Activated naive CD8-positive, alpha-beta T cell treated with anti-CD3 and anti-CD28 coated beads for 36 hours (primary cell): ENCODE measurements around the gene TOB1. TPM values are rescaled to one million over a fixed set of nuclear protein-coding genes. Genes with fewer than 3 reads are reported as not detected.

Experiments used
- DNase-seq: peaks from one replicate; pipeline ENCODE4 v3.0.0; 2021
- H3K27ac Mint-ChIP-seq: one replicate; pipeline ENCODE4 v1.8.0; 2022; ENCODE audit warnings: mild to moderate bottlenecking, moderate library complexity, mixed read lengths
- H3K27me3 Mint-ChIP-seq: one replicate; pipeline ENCODE4 v1.8.0; 2022; ENCODE audit warnings: mild to moderate bottlenecking, mixed read lengths
- H3K36me3 Mint-ChIP-seq: one replicate; pipeline ENCODE4 v1.8.0; 2021; ENCODE audit warnings: mild to moderate bottlenecking, mixed read lengths
- H3K4me1 Mint-ChIP-seq: one replicate; pipeline ENCODE4 v1.8.0; 2021; ENCODE audit warnings: mixed read lengths
- H3K4me3 Mint-ChIP-seq: one replicate; pipeline ENCODE4 v1.8.0; 2022; ENCODE audit warnings: mild to moderate bottlenecking, moderate library complexity, mixed read lengths
- H3K9me3 Mint-ChIP-seq: one replicate; pipeline ENCODE4 v1.8.0; 2022; ENCODE audit warnings: mixed read lengths
- total RNA-seq, 2 experiments: library from RNA; stranded (reverse); gene quantifications; one replicate each; pipeline ENCODE4 v1.2.3, GENCODE V29; 2021

Gene TOB1
- 10 to 100 TPM; 40.1 to 44.9 TPM for total RNA-seq

- H3K27ac Mint-ChIP-seq: peak within 1 kb of the TSS; percentile 97
- H3K9me3 Mint-ChIP-seq: no peaks in the 10 kb centered on the region
- peaks cover 4% of the 10 kb centered on the region for H3K27me3 Mint-ChIP-seq
- peak within 1 kb of the TSS; percentile 96 for H3K4me3 Mint-ChIP-seq
- peak; percentile 97 for DNase-seq
- peaks cover 45% of the 10 kb centered on the region for H3K4me1 Mint-ChIP-seq
- H3K36me3 Mint-ChIP-seq: peaks cover 14% of the 10 kb centered on the region
Observed at GRCh38 chr17:50866261-50866949, at the start of gene TOB1. TOB1 (minus strand) TSS chr17:50866354; CDS start chr17:50864017, 2,337 bp downstream.

- Mint-ChIP-seq H3K27ac (peak overlapping the region; percentile 48), H3K27me3 (no peaks in the 10 kb centered on the region), H3K4me1 (peaks cover 56% of the 10 kb centered on the region), H3K36me3 (no peaks in the 10 kb centered on the region), H3K9me3 (peaks cover 2% of the 10 kb centered on the region), H3K4me3 (no peak overlapping the region)
- no peak for DNase-seq
Observed at GRCh38 chr17:50914505-50915063, 48.4 kb upstream of the TOB1 start.

GRCh38 chr17:50913120-50913519, 47.0 kb upstream of the TOB1 start:
- H3K27ac Mint-ChIP-seq: no peak overlapping the region
- no peak overlapping the region for H3K4me3 Mint-ChIP-seq
- H3K4me1 Mint-ChIP-seq: peaks cover 59% of the 10 kb centered on the region
- peaks cover 2% of the 10 kb centered on the region for H3K9me3 Mint-ChIP-seq
- no peak for DNase-seq
- H3K27me3 Mint-ChIP-seq: no peaks in the 10 kb centered on the region
- H3K36me3 Mint-ChIP-seq: no peaks in the 10 kb centered on the region

GRCh38 chr17:50911890-50912289, 45.7 kb upstream of the TOB1 start:
- DNase-seq: no peak
- Mint-ChIP-seq H3K4me3 (no peak overlapping the region), H3K9me3 (peaks cover 2% of the 10 kb centered on the region), H3K36me3 (no peaks in the 10 kb centered on the region), H3K27ac (no peak overlapping the region), H3K4me1 (peaks cover 65% of the 10 kb centered on the region), H3K27me3 (no peaks in the 10 kb centered on the region)

- H3K27me3 Mint-ChIP-seq: no peaks in the 10 kb centered on the region
- no peak overlapping the region for H3K4me3 Mint-ChIP-seq
- DNase-seq: no peak
- H3K9me3 Mint-ChIP-seq: peaks cover 2% of the 10 kb centered on the region
- no peaks in the 10 kb centered on the region for H3K36me3 Mint-ChIP-seq
- H3K4me1 Mint-ChIP-seq: peaks cover 61% of the 10 kb centered on the region
- H3K27ac Mint-ChIP-seq: no peak overlapping the region
Observed at GRCh38 chr17:50911450-50911849, 45.3 kb upstream of the TOB1 start.

- H3K9me3 Mint-ChIP-seq: no peaks in the 10 kb centered on the region
- peak overlapping the region; percentile 7 for H3K4me3 Mint-ChIP-seq
- peak; percentile 45 for DNase-seq
- H3K36me3 Mint-ChIP-seq: no peaks in the 10 kb centered on the region
- H3K27me3 Mint-ChIP-seq: no peaks in the 10 kb centered on the region
- peak overlapping the region; percentile 90 for H3K27ac Mint-ChIP-seq
- peaks cover 55% of the 10 kb centered on the region for H3K4me1 Mint-ChIP-seq
Observed at GRCh38 chr17:50909765-50910605, 43.8 kb upstream of the TOB1 start.

GRCh38 chr17:50908860-50909764, 43.0 kb upstream of the TOB1 start:
- Mint-ChIP-seq H3K9me3 (no peaks in the 10 kb centered on the region), H3K4me3 (no peak overlapping the region), H3K36me3 (no peaks in the 10 kb centered on the region), H3K27ac (peak overlapping the region; percentile 90), H3K27me3 (no peaks in the 10 kb centered on the region), H3K4me1 (peaks cover 48% of the 10 kb centered on the region)
- DNase-seq: peak; percentile 57

GRCh38 chr17:50908140-50908859, 42.1 kb upstream of the TOB1 start:
- H3K36me3 Mint-ChIP-seq: no peaks in the 10 kb centered on the region
- H3K27ac Mint-ChIP-seq: no peak overlapping the region
- no peaks in the 10 kb centered on the region for H3K27me3 Mint-ChIP-seq
- no peak overlapping the region for H3K4me3 Mint-ChIP-seq
- no peak for DNase-seq
- H3K9me3 Mint-ChIP-seq: no peaks in the 10 kb centered on the region
- peaks cover 50% of the 10 kb centered on the region for H3K4me1 Mint-ChIP-seq

GRCh38 chr17:50906443-50906842, 40.3 kb upstream of the TOB1 start:
- peaks cover 55% of the 10 kb centered on the region for H3K4me1 Mint-ChIP-seq
- no peak overlapping the region for H3K27ac Mint-ChIP-seq
- H3K36me3 Mint-ChIP-seq: no peaks in the 10 kb centered on the region
- DNase-seq: no peak
- no peak overlapping the region for H3K4me3 Mint-ChIP-seq
- no peaks in the 10 kb centered on the region for H3K9me3 Mint-ChIP-seq
- no peaks in the 10 kb centered on the region for H3K27me3 Mint-ChIP-seq

GRCh38 chr17:50905460-50905803, 39.3 kb upstream of the TOB1 start:
- Mint-ChIP-seq H3K9me3 (no peaks in the 10 kb centered on the region), H3K4me1 (peaks cover 49% of the 10 kb centered on the region), H3K27me3 (no peaks in the 10 kb centered on the region), H3K36me3 (no peaks in the 10 kb centered on the region), H3K4me3 (no peak overlapping the region), H3K27ac (no peak overlapping the region)
- no peak for DNase-seq

GRCh38 chr17:50904518-50905459, 38.6 kb upstream of the TOB1 start:
- Mint-ChIP-seq H3K4me1 (peaks cover 47% of the 10 kb centered on the region), H3K36me3 (no peaks in the 10 kb centered on the region), H3K4me3 (no peak overlapping the region), H3K27me3 (no peaks in the 10 kb centered on the region), H3K27ac (peak overlapping the region; percentile 47), H3K9me3 (no peaks in the 10 kb centered on the region)
- peak; percentile 18 for DNase-seq

- H3K27me3 Mint-ChIP-seq: no peaks in the 10 kb centered on the region
- H3K4me1 Mint-ChIP-seq: peaks cover 37% of the 10 kb centered on the region
- peak; percentile 60 for DNase-seq
- no peaks in the 10 kb centered on the region for H3K36me3 Mint-ChIP-seq
- no peak overlapping the region for H3K4me3 Mint-ChIP-seq
- H3K9me3 Mint-ChIP-seq: no peaks in the 10 kb centered on the region
- peak overlapping the region; percentile 86 for H3K27ac Mint-ChIP-seq
Observed at GRCh38 chr17:50903604-50904517, 37.7 kb upstream of the TOB1 start.
